PC-3 (cell line): Measurements from ENCODE around the gene PPIP5K1.

Source experiments
- CTCF ChIP-seq: fragments of 300-600 bp; sonication (generic); conservative IDR thresholded peaks from 2 replicates; pipeline ENCODE4 v1.5.1; 2017; ENCODE audit warnings: antibody characterized with exemption, low read depth, mild to moderate bottlenecking, low read length
- EZH2phosphoT487 ChIP-seq: fragments of 300-600 bp; sonication (generic); IDR thresholded peaks from 2 replicates; pipeline ENCODE4 v1.6.1; 2018; ENCODE audit warnings: mild to moderate bottlenecking, antibody characterized with exemption, low read length, borderline replicate concordance

GRCh38 chr15:43552986-43553385 is 37.0 kb downstream of the PPIP5K1 start:
- no peak for TF ChIP-seq EZH2phosphoT487
- no peak for TF ChIP-seq CTCF
